ENCODE data around the gene PTP4A2. TPM values are rescaled to one million over a fixed set of nuclear protein-coding genes. Genes with fewer than 3 reads are reported as not detected.

PTP4A2 gene
- total RNA-seq, 2 donors from 2014 or later, result 240 to 332 TPM

DNA sequence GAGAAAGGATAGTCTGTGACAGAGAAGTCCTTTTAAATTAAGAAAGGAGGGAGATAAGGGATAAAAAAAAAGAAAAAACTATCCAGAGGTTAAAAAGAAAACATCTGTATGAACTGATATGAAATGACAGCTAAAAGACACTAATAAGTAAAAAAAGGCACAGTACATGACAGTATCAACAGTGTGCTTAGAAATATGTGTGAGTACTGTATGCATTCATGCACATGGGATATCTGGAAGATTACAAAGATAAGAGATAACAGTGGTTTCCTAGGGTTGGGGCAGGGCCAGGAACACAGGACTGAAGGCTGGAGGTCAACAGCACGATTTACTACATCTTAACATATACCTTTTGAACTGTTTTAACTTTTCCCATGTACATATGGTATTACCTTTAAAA lies 13.3 kb downstream of the PTP4A2 start:
- no peak for DNase-seq
- Histone ChIP-seq H3K27me3 (no peaks in the 10 kb centered on the region), H3K27ac (peak overlapping the region; percentile 45), H3K9ac (ENCODE audit: low read depth in 2 of 2, low read length in 2 of 2) (peak overlapping the region in 1 of 2 donors; percentile 4), H3K4me1 (peaks cover 25% of the 10 kb centered on the region), H3K36me3 (no peaks in the 10 kb centered on the region), H3K4me3 (no peak overlapping the region), H3K9me3 (no peaks in the 10 kb centered on the region)
- intact Hi-C loops (cut with DNase I), result loop anchor here (5.0 kb wide), 1 partner anchor 37 kb away; no protein-coding TSS in a partner anchor
- TF ChIP-seq, protein P1, sequence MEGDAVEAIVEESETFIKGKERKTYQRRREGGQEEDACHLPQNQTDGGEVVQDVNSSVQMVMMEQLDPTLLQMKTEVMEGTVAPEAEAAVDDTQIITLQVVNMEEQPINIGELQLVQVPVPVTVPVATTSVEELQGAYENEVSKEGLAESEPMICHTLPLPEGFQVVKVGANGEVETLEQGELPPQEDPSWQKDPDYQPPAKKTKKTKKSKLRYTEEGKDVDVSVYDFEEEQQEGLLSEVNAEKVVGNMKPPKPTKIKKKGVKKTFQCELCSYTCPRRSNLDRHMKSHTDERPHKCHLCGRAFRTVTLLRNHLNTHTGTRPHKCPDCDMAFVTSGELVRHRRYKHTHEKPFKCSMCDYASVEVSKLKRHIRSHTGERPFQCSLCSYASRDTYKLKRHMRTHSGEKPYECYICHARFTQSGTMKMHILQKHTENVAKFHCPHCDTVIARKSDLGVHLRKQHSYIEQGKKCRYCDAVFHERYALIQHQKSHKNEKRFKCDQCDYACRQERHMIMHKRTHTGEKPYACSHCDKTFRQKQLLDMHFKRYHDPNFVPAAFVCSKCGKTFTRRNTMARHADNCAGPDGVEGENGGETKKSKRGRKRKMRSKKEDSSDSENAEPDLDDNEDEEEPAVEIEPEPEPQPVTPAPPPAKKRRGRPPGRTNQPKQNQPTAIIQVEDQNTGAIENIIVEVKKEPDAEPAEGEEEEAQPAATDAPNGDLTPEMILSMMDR (IDR thresholded peaks at IDR 0.05), result no peak

DNA sequence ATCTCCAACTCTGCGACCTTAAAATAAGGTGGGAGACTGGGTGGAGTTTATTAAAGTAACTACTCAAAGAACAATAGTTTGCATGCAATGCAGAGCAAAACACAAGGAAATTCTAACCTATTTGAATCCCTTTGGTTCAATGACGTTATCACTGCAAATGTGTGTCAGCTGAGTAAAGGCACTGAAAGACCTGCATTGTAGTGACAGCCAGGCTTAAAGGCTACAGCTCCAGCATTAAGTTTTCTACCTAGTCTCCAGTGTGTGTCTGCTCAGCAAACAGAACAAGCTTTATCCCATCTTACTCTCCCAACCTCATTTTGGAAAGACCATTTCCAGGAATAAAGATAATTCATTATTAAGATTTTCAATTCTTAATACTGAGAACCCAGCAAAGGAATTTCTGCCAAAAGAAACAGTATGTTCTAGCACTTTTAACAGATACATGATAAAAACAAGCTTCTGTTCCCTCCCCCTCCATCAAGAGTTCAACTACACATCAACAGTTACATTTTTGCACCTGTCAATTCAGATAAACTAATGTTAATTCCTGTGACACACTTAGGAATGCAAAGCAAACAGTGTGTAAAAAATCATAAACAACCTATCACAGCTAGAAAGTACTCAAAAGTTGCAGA lies 14.2 kb downstream of the PTP4A2 start:
- DNase-seq, result no peak

DNA sequence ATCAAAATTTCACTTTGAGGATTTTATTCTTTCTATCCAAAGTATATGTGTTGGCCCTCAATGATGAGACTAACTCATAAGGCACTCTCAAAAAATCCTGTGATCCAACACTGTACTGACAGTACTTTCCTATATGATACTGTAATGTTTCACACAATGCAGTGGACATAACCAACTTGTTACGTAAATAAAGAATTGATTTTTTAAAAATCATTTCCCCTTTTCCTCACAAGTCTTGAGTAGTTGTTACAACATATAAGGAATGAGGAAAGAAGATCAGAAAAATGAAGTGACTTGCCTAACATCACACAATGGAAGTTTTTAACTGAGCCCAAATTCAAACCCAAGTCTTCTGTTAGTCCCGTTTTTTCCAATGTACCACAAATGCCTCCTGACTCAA lies 17.2 kb downstream of the PTP4A2 start:
- Histone ChIP-seq H3K36me3 (no peaks in the 10 kb centered on the region), H3K27me3 (no peaks in the 10 kb centered on the region), H3K27ac (peak overlapping the region; percentile 25), H3K4me1 (peaks cover 22% of the 10 kb centered on the region), H3K9ac (ENCODE audit: low read depth in 2 of 2, low read length in 2 of 2) (no peak overlapping the region), H3K4me3 (no peak overlapping the region), H3K9me3 (no peaks in the 10 kb centered on the region)
- TF ChIP-seq, protein P1 (IDR thresholded peaks at IDR 0.05), result no peak
- DNase-seq, result no peak
- intact Hi-C loops (cut with DNase I), result no loop called here

More for the DNA sequence above, 14.2 kb downstream of the PTP4A2 start:
- Histone ChIP-seq H3K4me3 (no peak overlapping the region), H3K27me3 (no peaks in the 10 kb centered on the region), H3K4me1 (peaks cover 25% of the 10 kb centered on the region), H3K27ac (no peak overlapping the region), H3K9ac (ENCODE audit: low read depth in 2 of 2, low read length in 2 of 2) (peak overlapping the region in 1 of 2 donors; percentile 26), H3K9me3 (no peaks in the 10 kb centered on the region), H3K36me3 (no peaks in the 10 kb centered on the region)
- TF ChIP-seq, protein P1 (IDR thresholded peaks at IDR 0.05), result no peak
- intact Hi-C loops (cut with DNase I), result no loop called here

DNA sequence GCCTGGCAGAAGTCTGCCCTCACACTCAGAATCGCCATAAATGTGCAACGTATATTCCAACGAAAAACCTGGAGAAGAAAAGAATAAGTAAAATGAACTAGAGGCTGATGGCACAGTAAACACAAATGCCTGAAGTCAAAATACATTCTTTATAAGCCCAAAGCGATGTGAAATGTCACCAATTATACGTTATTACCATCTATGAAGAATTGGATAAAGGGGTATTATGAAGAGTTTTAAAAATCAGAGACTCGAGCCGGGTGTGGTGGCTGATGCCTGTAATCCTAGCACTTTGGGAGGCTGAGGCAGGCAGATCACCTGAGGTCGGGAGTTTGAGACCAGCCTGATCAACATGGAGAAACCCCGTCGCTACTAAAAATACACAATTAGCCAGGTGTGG lies 18.6 kb downstream of the PTP4A2 start:
- Histone ChIP-seq H3K27me3 (no peaks in the 10 kb centered on the region), H3K27ac (no peak overlapping the region), H3K4me1 (peaks cover 9% of the 10 kb centered on the region), H3K9me3 (no peaks in the 10 kb centered on the region), H3K36me3 (peaks cover 6% of the 10 kb centered on the region), H3K4me3 (no peak overlapping the region), H3K9ac (ENCODE audit: low read depth in 2 of 2, low read length in 2 of 2) (no peak overlapping the region)
- TF ChIP-seq, protein P1 (IDR thresholded peaks at IDR 0.05), result no peak
- no peak for DNase-seq
- intact Hi-C loops (cut with DNase I), result no loop called here

DNA sequence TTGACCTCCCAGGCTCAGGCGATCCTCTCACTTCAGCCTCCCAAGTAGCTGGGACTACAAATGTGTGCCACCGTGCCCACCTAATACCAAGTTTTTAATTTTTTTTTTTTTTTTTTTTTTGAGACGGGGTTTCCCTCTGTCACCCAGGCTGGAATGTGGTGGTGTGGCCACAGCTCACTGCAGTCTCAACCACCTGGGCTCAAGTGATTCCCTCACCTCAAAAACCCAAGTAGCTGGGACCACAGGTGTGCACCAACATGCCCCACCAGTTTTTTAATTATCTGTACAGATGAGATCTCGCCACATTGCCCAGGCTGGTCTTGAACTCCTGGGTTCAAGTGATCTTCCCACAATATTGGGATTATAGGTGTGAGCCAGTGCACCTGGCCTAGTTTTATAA lies 22.7 kb downstream of the PTP4A2 start:
- Histone ChIP-seq H3K9me3 (no peaks in the 10 kb centered on the region), H3K27ac (no peak overlapping the region), H3K36me3 (peaks cover 6% of the 10 kb centered on the region), H3K4me1 (no peaks in the 10 kb centered on the region), H3K27me3 (no peaks in the 10 kb centered on the region), H3K9ac (ENCODE audit: low read depth in 2 of 2, low read length in 2 of 2) (no peak overlapping the region), H3K4me3 (no peak overlapping the region)
- DNase-seq, result no peak
- intact Hi-C loops (cut with DNase I), result no loop called here
- TF ChIP-seq, protein P1 (IDR thresholded peaks at IDR 0.05), result no peak

Data from colonic mucosa (tissue), 4 donors.